CD4-positive, CD25-positive, alpha-beta regulatory T cell (primary cell): ENCODE data around the gene NR1H4. TPM values are rescaled to one million over a fixed set of nuclear protein-coding genes. Genes with fewer than 3 reads are reported as not detected.

ENCODE experiments used
- ATAC-seq, 2 donors: fragments of 150-1000 bp; cut with Tn5 transposase; one replicate each; pipeline ENCODE4 v1.10.0; 2021; ENCODE audit warnings: low read depth in 2 of 2, moderate number of reproducible peaks in 2 of 2, moderate library complexity in 1 of 2
- DNase-seq, 3 donors: peaks; one replicate each; pipeline versions ENCODE4 v3.0.0 to v3.0.0-alpha.2; 2012 to 2022; ENCODE audit warnings: mixed read lengths in 1 of 3
- H3K27ac ChIP-seq: one replicate; pipeline ENCODE4 v1.7.0; 2013; ENCODE audit warnings: mild to moderate bottlenecking, low read length; ENCODE audit not compliant: insufficient read depth, poor library complexity, severe bottlenecking
- H3K27me3 ChIP-seq: one replicate; pipeline ENCODE4 v1.7.0; 2013; ENCODE audit warnings: low read length; ENCODE audit not compliant: control insufficient read depth, insufficient read depth
- H3K36me3 ChIP-seq: one replicate; pipeline ENCODE4 v1.7.0; 2013; ENCODE audit warnings: mild to moderate bottlenecking, low read length, moderate library complexity; ENCODE audit not compliant: control insufficient read depth, insufficient read depth
- H3K4me1 ChIP-seq: 2 replicates; pipeline ENCODE4 v1.7.0; 2013; ENCODE audit warnings: mild to moderate bottlenecking, low read length; ENCODE audit not compliant: insufficient read depth, control insufficient read depth, poor library complexity, severe bottlenecking
- H3K4me3 ChIP-seq: one replicate; pipeline ENCODE4 v1.7.0; 2013; ENCODE audit warnings: low read depth, mild to moderate bottlenecking, low read length, moderate library complexity
- H3K9me3 ChIP-seq, 2 experiments: 1 replicate in 1 of 2; 2 replicates in 1 of 2; pipeline ENCODE4 v1.7.0; 2013; ENCODE audit warnings: low read length in 2 of 2, mild to moderate bottlenecking in 1 of 2, moderate library complexity in 1 of 2; ENCODE audit not compliant: control insufficient read depth in 2 of 2
- H3K27ac Mint-ChIP-seq, 3 donors: one replicate each; pipeline ENCODE4 v1.8.0; 2020 to 2022; ENCODE audit warnings: mild to moderate bottlenecking in 3 of 3, mixed read lengths in 3 of 3, moderate library complexity in 2 of 3
- H3K27me3 Mint-ChIP-seq: one replicate; pipeline ENCODE4 v1.8.0; 2022; ENCODE audit warnings: mild to moderate bottlenecking, mixed read lengths
- H3K36me3 Mint-ChIP-seq: one replicate; pipeline ENCODE4 v1.8.0; 2020; ENCODE audit warnings: mixed read lengths
- H3K4me1 Mint-ChIP-seq, 4 donors: one replicate each; pipeline ENCODE4 v1.8.0; 2020 to 2022; ENCODE audit warnings: mixed read lengths in 4 of 4, mild to moderate bottlenecking in 1 of 4
- H3K4me3 Mint-ChIP-seq, 4 donors: one replicate each; pipeline ENCODE4 v1.8.0; 2020 to 2022; ENCODE audit warnings: mild to moderate bottlenecking in 4 of 4, mixed read lengths in 4 of 4, moderate library complexity in 3 of 4
- H3K9me3 Mint-ChIP-seq, 7 donors: one replicate each; pipeline ENCODE4 v1.8.0; 2020 to 2022; ENCODE audit warnings: mixed read lengths in 7 of 7, mild to moderate bottlenecking in 3 of 7, moderate library complexity in 2 of 7
- polyA plus RNA-seq, 4 donors: library from polyadenylated mRNA; unstranded; fragments of 300-500 nt; fragmentation: Illumina TruSeq; gene quantifications; one replicate each; pipeline ENCODE4 v1.2.3, GENCODE V29; 2021
- total RNA-seq: library from RNA; stranded (reverse); gene quantifications from one replicate; pipeline ENCODE4 v1.2.3, GENCODE V29; 2022

NR1H4 gene
- total and polyA plus RNA-seq, 5 donors from 2014 or later = not detected

- no peaks in the 10 kb centered on the region for H3K4me1 ChIP-seq
- Mint-ChIP-seq H3K27me3 (no peaks in the 10 kb centered on the region), H3K36me3 (no peaks in the 10 kb centered on the region), H3K4me3 (no peak overlapping the region), H3K4me1 (no peaks in the 10 kb centered on the region), H3K9me3 (peaks cover 0 to 10% (median 8%) of the 10 kb centered on the region in 7 donors), H3K27ac (no peak overlapping the region)
- no peaks in the 10 kb centered on the region for H3K27me3 ChIP-seq
- H3K4me3 ChIP-seq = no peak overlapping the region
- H3K36me3 ChIP-seq = no peaks in the 10 kb centered on the region
- DNase-seq (no peak), ATAC-seq (no peak)
- no peak overlapping the region for H3K27ac ChIP-seq
- H3K9me3 ChIP-seq = no peaks in the 10 kb centered on the region
These were observed 46.5 kb downstream of the NR1H4 start for GRCh38 chr12:100520048-100520769.

GRCh38 chr12:100521958-100522357, 48.3 kb downstream of the NR1H4 start:
- Histone ChIP-seq H3K9me3 (no peaks in the 10 kb centered on the region), H3K4me3 (no peak overlapping the region), H3K4me1 (no peaks in the 10 kb centered on the region), H3K36me3 (no peaks in the 10 kb centered on the region), H3K27ac (no peak overlapping the region), H3K27me3 (no peaks in the 10 kb centered on the region)
- ATAC-seq (no peak), DNase-seq (no peak)
- H3K9me3 Mint-ChIP-seq = peaks cover 0 to 9% (median 6%) of the 10 kb centered on the region in 7 donors
- no peak overlapping the region for H3K27ac Mint-ChIP-seq
- no peaks in the 10 kb centered on the region for H3K36me3 Mint-ChIP-seq
- H3K4me3 Mint-ChIP-seq = no peak overlapping the region
- H3K4me1 Mint-ChIP-seq = no peaks in the 10 kb centered on the region
- H3K27me3 Mint-ChIP-seq = no peaks in the 10 kb centered on the region

- no peaks in the 10 kb centered on the region for H3K36me3 ChIP-seq
- Mint-ChIP-seq H3K9me3 (peaks cover 0 to 1% (median 0%) of the 10 kb centered on the region in 7 donors), H3K27ac (no peak overlapping the region), H3K4me1 (no peaks in the 10 kb centered on the region), H3K27me3 (no peaks in the 10 kb centered on the region), H3K4me3 (no peak overlapping the region), H3K36me3 (no peaks in the 10 kb centered on the region)
- no peak overlapping the region for H3K27ac ChIP-seq
- H3K27me3 ChIP-seq = no peaks in the 10 kb centered on the region
- DNase-seq (no peak), ATAC-seq (no peak)
- H3K4me3 ChIP-seq = no peak overlapping the region
- no peaks in the 10 kb centered on the region for H3K4me1 ChIP-seq
- no peaks in the 10 kb centered on the region for H3K9me3 ChIP-seq
These were observed 54.4 kb downstream of the NR1H4 start for GRCh38 chr12:100528034-100528433.

- Histone ChIP-seq H3K27ac (no peak overlapping the region), H3K4me1 (no peaks in the 10 kb centered on the region), H3K27me3 (no peaks in the 10 kb centered on the region), H3K9me3 (no peaks in the 10 kb centered on the region), H3K4me3 (no peak overlapping the region), H3K36me3 (no peaks in the 10 kb centered on the region)
- no peak for DNase-seq
- Mint-ChIP-seq H3K4me1 (no peaks in the 10 kb centered on the region), H3K4me3 (no peak overlapping the region), H3K9me3 (peaks cover 0 to 1% (median 0%) of the 10 kb centered on the region in 7 donors), H3K27me3 (no peaks in the 10 kb centered on the region), H3K36me3 (no peaks in the 10 kb centered on the region), H3K27ac (no peak overlapping the region)
- no peak for ATAC-seq
These were observed 54.9 kb downstream of the NR1H4 start for GRCh38 chr12:100528471-100529127.

GRCh38 chr12:100529756-100530350, 56.2 kb downstream of the NR1H4 start:
- Histone ChIP-seq H3K9me3 (no peaks in the 10 kb centered on the region), H3K4me1 (no peaks in the 10 kb centered on the region), H3K27me3 (no peaks in the 10 kb centered on the region), H3K27ac (no peak overlapping the region), H3K4me3 (no peak overlapping the region), H3K36me3 (no peaks in the 10 kb centered on the region)
- Mint-ChIP-seq H3K36me3 (no peaks in the 10 kb centered on the region), H3K27me3 (no peaks in the 10 kb centered on the region), H3K27ac (no peak overlapping the region), H3K9me3 (peaks cover 0 to 1% (median 0%) of the 10 kb centered on the region in 7 donors), H3K4me1 (no peaks in the 10 kb centered on the region), H3K4me3 (no peak overlapping the region)
- DNase-seq = no peak
- ATAC-seq = no peak

- Histone ChIP-seq H3K36me3 (no peaks in the 10 kb centered on the region), H3K9me3 (no peaks in the 10 kb centered on the region), H3K27me3 (no peaks in the 10 kb centered on the region), H3K4me1 (no peaks in the 10 kb centered on the region), H3K27ac (no peak overlapping the region), H3K4me3 (no peak overlapping the region)
- no peaks in the 10 kb centered on the region for H3K4me1 Mint-ChIP-seq
- no peak overlapping the region for H3K4me3 Mint-ChIP-seq
- no peak for DNase-seq
- no peak for ATAC-seq
- H3K36me3 Mint-ChIP-seq = no peaks in the 10 kb centered on the region
- peaks cover 0 to 2% (median 1%) of the 10 kb centered on the region in 7 donors for H3K9me3 Mint-ChIP-seq
- H3K27ac Mint-ChIP-seq = no peak overlapping the region
- H3K27me3 Mint-ChIP-seq = no peaks in the 10 kb centered on the region
These were observed 59.7 kb downstream of the NR1H4 start for GRCh38 chr12:100533376-100533775.

GRCh38 chr12:100534625-100535227, 61.1 kb downstream of the NR1H4 start:
- no peak overlapping the region for H3K4me3 ChIP-seq
- H3K27me3 Mint-ChIP-seq = no peaks in the 10 kb centered on the region
- no peak for ATAC-seq
- no peak overlapping the region for H3K27ac ChIP-seq
- H3K4me1 ChIP-seq = no peaks in the 10 kb centered on the region
- H3K27me3 ChIP-seq = no peaks in the 10 kb centered on the region
- H3K9me3 ChIP-seq = no peaks in the 10 kb centered on the region
- no peaks in the 10 kb centered on the region for H3K36me3 Mint-ChIP-seq
- peaks cover 0 to 5% (median 0%) of the 10 kb centered on the region in 7 donors for H3K9me3 Mint-ChIP-seq
- H3K4me3 Mint-ChIP-seq = no peak overlapping the region
- no peaks in the 10 kb centered on the region for H3K36me3 ChIP-seq
- DNase-seq = no peak
- no peaks in the 10 kb centered on the region for H3K4me1 Mint-ChIP-seq
- no peak overlapping the region for H3K27ac Mint-ChIP-seq
